K562 (cell line): ENCODE measurements around the gene N4BP2. TPM values are rescaled to one million over a fixed set of nuclear protein-coding genes. Genes with fewer than 3 reads are reported as not detected.

Experiments used
- GABPB2 ChIP-seq: fragments of 250-450 bp; sonication (Bioruptor Pico); conservative IDR thresholded peaks from 2 replicates; pipeline ENCODE4 v1.5.1; 2021; ENCODE audit warnings: mild to moderate bottlenecking
- HDAC3 ChIP-seq: fragments of 450-650 bp; IDR thresholded peaks from 2 replicates; pipeline ENCODE4 v1.6.1; 2018; ENCODE audit warnings: borderline replicate concordance, mild to moderate bottlenecking, moderate library complexity; ENCODE audit not compliant: partially characterized antibody
- MCM7 ChIP-seq, 2 experiments: fragments of 450-650 bp; IDR thresholded peaks; 2 replicates each; pipeline ENCODE4 v1.6.1; 2016 to 2018
- NCOR1 ChIP-seq: fragments of 450-650 bp; IDR thresholded peaks from 2 replicates; pipeline ENCODE4 v1.6.1; 2016; ENCODE audit warnings: mild to moderate bottlenecking, moderate library complexity
- POLR2H ChIP-seq: IDR thresholded peaks from 2 replicates; pipeline ENCODE4 v1.6.1; 2016; ENCODE audit warnings: missing genetic modification characterization, low read depth, mild to moderate bottlenecking, control low read depth, missing compliant biosample characterization, moderate library complexity
- ZNF212 ChIP-seq: fragments of 450-650 bp; formaldehyde crosslinking; IDR thresholded peaks from 2 replicates; pipeline ENCODE4 v1.4.0; 2020; ENCODE audit warnings: mild to moderate bottlenecking
- ZNF239 ChIP-seq: fragments of 250-450 bp; sonication (Bioruptor Pico); IDR thresholded peaks from 2 replicates; pipeline ENCODE4 v1.4.0; 2020; ENCODE audit warnings: mild to moderate bottlenecking
- polyA plus RNA-seq, 8 experiments: library from polyadenylated mRNA; depleted of rRNA in 4 of 8; stranded (reverse) in 5 of 8; unstranded in 3 of 8; fragments of >200 nt; fragmentation: Nextera tagmentation in 2 of 8; fragmentation: Illumina TruSeq in 1 of 8; extraction: Ambion mirVana in 2 of 8; extraction: Trizol in 1 of 8; gene quantifications; 2 replicates each; pipeline versions ENCODE4 v1.2.1 to v1.2.3, GENCODE V29; 2011 to 2014; ENCODE audit warnings: inconsistent platforms in 1 of 8, missing spikeins in 1 of 8
- total RNA-seq, 7 experiments: library from RNA; depleted of rRNA in 6 of 7; stranded (reverse); fragments of >200 nt in 6 of 7; fragmentation: Illumina TruSeq in 2 of 7; extraction: Trizol in 2 of 7; gene quantifications; 2 replicates each; pipeline versions ENCODE4 v1.2.1 to v1.2.3, GENCODE V29; 2011 to 2021; ENCODE audit warnings: low replicate concordance in 1 of 7
- TF ChIP-seq, protein P1 (sequence below): fragments of 250-450 bp; sonication (Bioruptor Pico); IDR thresholded peaks from 2 replicates; pipeline ENCODE4 v1.4.0; 2020; ENCODE audit warnings: mild to moderate bottlenecking
- TF ChIP-seq, protein P2 (sequence below): fragments of 250-450 bp; sonication (Bioruptor Pico); IDR thresholded peaks from 2 replicates; pipeline ENCODE4 v1.8.0; 2022; ENCODE audit warnings: inconsistent platforms, mild to moderate bottlenecking, moderate library complexity, borderline replicate concordance
- TF ChIP-seq, protein P3 (sequence below): fragments of 450-650 bp; IDR thresholded peaks from 2 replicates; pipeline ENCODE4 v1.6.1; 2016; ENCODE audit warnings: mild to moderate bottlenecking, moderate library complexity

The N4BP2 gene
- total and polyA plus RNA-seq, 9 of the 15 experiments (the other 6 are each of a cell fraction or from before 2014, with no cell fraction given): 2.7 to 12.6 (median 7.6) TPM

DNA sequence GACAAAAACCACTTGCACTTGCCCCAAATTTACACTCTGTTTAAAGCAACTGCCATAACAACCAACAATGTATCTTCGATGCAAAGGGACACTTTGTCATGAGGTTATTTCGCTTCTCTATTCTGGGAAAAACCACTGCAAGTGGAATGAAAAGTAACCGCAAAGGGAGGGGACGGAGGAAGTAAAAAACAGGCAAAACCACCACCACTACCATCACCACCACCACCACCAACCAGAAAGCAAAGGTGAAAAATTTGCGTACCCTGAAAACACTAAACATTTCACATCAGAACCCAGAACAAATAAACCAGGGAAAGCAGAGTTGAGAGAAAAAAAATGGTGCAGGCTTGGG is 1.2 kb upstream of the N4BP2 start (continued):
- TF ChIP-seq POLR2H (tag) (no peak), NCOR1 (peak; percentile 53), HDAC3 (no peak), ZNF212 (CRISPR knock-in tag) (no peak), ZNF239 (CRISPR knock-in tag) (no peak), GABPB2 (CRISPR knock-in tag) (no peak), MCM7 (IDR thresholded peaks at IDR 0.05) (no peak)
- TF ChIP-seq, protein P1, sequence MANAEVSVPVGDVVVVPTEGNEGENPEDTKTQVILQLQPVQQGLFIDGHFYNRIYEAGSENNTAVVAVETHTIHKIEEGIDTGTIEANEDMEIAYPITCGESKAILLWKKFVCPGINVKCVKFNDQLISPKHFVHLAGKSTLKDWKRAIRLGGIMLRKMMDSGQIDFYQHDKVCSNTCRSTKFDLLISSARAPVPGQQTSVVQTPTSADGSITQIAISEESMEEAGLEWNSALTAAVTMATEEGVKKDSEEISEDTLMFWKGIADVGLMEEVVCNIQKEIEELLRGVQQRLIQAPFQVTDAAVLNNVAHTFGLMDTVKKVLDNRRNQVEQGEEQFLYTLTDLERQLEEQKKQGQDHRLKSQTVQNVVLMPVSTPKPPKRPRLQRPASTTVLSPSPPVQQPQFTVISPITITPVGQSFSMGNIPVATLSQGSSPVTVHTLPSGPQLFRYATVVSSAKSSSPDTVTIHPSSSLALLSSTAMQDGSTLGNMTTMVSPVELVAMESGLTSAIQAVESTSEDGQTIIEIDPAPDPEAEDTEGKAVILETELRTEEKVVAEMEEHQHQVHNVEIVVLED (CRISPR knock-in tag): no peak
- TF ChIP-seq, protein P2, sequence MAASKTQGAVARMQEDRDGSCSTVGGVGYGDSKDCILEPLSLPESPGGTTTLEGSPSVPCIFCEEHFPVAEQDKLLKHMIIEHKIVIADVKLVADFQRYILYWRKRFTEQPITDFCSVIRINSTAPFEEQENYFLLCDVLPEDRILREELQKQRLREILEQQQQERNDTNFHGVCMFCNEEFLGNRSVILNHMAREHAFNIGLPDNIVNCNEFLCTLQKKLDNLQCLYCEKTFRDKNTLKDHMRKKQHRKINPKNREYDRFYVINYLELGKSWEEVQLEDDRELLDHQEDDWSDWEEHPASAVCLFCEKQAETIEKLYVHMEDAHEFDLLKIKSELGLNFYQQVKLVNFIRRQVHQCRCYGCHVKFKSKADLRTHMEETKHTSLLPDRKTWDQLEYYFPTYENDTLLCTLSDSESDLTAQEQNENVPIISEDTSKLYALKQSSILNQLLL (CRISPR knock-in tag): no peak
- TF ChIP-seq, protein P3, sequence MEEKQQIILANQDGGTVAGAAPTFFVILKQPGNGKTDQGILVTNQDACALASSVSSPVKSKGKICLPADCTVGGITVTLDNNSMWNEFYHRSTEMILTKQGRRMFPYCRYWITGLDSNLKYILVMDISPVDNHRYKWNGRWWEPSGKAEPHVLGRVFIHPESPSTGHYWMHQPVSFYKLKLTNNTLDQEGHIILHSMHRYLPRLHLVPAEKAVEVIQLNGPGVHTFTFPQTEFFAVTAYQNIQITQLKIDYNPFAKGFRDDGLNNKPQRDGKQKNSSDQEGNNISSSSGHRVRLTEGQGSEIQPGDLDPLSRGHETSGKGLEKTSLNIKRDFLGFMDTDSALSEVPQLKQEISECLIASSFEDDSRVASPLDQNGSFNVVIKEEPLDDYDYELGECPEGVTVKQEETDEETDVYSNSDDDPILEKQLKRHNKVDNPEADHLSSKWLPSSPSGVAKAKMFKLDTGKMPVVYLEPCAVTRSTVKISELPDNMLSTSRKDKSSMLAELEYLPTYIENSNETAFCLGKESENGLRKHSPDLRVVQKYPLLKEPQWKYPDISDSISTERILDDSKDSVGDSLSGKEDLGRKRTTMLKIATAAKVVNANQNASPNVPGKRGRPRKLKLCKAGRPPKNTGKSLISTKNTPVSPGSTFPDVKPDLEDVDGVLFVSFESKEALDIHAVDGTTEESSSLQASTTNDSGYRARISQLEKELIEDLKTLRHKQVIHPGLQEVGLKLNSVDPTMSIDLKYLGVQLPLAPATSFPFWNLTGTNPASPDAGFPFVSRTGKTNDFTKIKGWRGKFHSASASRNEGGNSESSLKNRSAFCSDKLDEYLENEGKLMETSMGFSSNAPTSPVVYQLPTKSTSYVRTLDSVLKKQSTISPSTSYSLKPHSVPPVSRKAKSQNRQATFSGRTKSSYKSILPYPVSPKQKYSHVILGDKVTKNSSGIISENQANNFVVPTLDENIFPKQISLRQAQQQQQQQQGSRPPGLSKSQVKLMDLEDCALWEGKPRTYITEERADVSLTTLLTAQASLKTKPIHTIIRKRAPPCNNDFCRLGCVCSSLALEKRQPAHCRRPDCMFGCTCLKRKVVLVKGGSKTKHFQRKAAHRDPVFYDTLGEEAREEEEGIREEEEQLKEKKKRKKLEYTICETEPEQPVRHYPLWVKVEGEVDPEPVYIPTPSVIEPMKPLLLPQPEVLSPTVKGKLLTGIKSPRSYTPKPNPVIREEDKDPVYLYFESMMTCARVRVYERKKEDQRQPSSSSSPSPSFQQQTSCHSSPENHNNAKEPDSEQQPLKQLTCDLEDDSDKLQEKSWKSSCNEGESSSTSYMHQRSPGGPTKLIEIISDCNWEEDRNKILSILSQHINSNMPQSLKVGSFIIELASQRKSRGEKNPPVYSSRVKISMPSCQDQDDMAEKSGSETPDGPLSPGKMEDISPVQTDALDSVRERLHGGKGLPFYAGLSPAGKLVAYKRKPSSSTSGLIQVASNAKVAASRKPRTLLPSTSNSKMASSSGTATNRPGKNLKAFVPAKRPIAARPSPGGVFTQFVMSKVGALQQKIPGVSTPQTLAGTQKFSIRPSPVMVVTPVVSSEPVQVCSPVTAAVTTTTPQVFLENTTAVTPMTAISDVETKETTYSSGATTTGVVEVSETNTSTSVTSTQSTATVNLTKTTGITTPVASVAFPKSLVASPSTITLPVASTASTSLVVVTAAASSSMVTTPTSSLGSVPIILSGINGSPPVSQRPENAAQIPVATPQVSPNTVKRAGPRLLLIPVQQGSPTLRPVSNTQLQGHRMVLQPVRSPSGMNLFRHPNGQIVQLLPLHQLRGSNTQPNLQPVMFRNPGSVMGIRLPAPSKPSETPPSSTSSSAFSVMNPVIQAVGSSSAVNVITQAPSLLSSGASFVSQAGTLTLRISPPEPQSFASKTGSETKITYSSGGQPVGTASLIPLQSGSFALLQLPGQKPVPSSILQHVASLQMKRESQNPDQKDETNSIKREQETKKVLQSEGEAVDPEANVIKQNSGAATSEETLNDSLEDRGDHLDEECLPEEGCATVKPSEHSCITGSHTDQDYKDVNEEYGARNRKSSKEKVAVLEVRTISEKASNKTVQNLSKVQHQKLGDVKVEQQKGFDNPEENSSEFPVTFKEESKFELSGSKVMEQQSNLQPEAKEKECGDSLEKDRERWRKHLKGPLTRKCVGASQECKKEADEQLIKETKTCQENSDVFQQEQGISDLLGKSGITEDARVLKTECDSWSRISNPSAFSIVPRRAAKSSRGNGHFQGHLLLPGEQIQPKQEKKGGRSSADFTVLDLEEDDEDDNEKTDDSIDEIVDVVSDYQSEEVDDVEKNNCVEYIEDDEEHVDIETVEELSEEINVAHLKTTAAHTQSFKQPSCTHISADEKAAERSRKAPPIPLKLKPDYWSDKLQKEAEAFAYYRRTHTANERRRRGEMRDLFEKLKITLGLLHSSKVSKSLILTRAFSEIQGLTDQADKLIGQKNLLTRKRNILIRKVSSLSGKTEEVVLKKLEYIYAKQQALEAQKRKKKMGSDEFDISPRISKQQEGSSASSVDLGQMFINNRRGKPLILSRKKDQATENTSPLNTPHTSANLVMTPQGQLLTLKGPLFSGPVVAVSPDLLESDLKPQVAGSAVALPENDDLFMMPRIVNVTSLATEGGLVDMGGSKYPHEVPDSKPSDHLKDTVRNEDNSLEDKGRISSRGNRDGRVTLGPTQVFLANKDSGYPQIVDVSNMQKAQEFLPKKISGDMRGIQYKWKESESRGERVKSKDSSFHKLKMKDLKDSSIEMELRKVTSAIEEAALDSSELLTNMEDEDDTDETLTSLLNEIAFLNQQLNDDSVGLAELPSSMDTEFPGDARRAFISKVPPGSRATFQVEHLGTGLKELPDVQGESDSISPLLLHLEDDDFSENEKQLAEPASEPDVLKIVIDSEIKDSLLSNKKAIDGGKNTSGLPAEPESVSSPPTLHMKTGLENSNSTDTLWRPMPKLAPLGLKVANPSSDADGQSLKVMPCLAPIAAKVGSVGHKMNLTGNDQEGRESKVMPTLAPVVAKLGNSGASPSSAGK: no peak
